OCI-LY1 (cell line): ENCODE results near the gene ST3GAL4.

Source experiments
- CTCF ChIP-seq: fragments of 200-600 bp; sonication (generic), shearing (Covaris generic); IDR thresholded peaks from 2 replicates; pipeline ENCODE4 v1.5.1; 2017; ENCODE audit warnings: mild to moderate bottlenecking, antibody characterized with exemption, low read length, moderate library complexity, mixed read lengths
- EZH2 ChIP-seq: fragments of 200-600 bp; sonication (generic), shearing (Covaris generic); IDR thresholded peaks from 2 replicates; pipeline ENCODE4 v1.8.0; 2017; ENCODE audit warnings: borderline replicate concordance, mixed run types, mild to moderate bottlenecking, antibody characterized with exemption, low read length, moderate library complexity, mixed read lengths

GRCh38 chr11:126336671-126337101 lies 18.8 kb upstream of the ST3GAL4 start:
- TF ChIP-seq CTCF (no peak), EZH2 (no peak)
